ENCODE data around the gene SKA2. TPM values are rescaled to one million over a fixed set of nuclear protein-coding genes. Genes with fewer than 3 reads are reported as not detected.

SKA2 gene
- total and polyA plus RNA-seq, 2 experiments from 2014 or later = 50.5 to 140 TPM

DNA sequence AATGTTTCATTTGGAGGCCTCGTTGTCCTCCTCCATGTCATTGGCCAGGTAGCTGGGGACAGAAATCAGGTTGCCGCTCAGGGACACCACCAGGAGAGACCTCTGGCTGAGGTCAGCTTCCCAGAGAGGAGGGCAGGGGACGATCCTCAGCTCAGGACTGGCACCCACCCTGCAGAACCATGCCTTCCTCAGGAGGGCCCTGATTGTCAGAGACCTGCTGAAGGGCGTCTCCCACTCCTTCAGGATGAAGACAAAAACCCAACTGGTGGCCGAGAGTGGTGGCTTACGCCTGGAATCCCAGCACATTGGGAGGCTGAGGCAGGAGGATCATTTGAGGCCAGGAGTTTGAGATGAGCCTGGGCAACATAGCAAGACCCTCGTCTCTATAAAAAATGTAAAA, 20.1 kb upstream of the SKA2 start:
- no peaks in the 10 kb centered on the region for H3K27me3 ChIP-seq (ENCODE audit: insufficient read depth)
- no peak overlapping the region for H3K4me3 Mint-ChIP-seq
- peaks cover 5% of the 10 kb centered on the region; the same call in 2 of the 3 replicates for H3K9me3 Mint-ChIP-seq
- no peak overlapping the region for H3K4me3 ChIP-seq
- peaks cover 49% of the 10 kb centered on the region for H3K36me3 Mint-ChIP-seq (ENCODE audit: low read depth)
- no peak overlapping the region for H3K27ac Mint-ChIP-seq
- TF ChIP-seq, protein P1, sequence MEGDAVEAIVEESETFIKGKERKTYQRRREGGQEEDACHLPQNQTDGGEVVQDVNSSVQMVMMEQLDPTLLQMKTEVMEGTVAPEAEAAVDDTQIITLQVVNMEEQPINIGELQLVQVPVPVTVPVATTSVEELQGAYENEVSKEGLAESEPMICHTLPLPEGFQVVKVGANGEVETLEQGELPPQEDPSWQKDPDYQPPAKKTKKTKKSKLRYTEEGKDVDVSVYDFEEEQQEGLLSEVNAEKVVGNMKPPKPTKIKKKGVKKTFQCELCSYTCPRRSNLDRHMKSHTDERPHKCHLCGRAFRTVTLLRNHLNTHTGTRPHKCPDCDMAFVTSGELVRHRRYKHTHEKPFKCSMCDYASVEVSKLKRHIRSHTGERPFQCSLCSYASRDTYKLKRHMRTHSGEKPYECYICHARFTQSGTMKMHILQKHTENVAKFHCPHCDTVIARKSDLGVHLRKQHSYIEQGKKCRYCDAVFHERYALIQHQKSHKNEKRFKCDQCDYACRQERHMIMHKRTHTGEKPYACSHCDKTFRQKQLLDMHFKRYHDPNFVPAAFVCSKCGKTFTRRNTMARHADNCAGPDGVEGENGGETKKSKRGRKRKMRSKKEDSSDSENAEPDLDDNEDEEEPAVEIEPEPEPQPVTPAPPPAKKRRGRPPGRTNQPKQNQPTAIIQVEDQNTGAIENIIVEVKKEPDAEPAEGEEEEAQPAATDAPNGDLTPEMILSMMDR (conservative IDR thresholded peaks at IDR 0.05; ENCODE audit: low read depth in 2 of 2) = no peak
- TF ChIP-seq, protein P2, sequence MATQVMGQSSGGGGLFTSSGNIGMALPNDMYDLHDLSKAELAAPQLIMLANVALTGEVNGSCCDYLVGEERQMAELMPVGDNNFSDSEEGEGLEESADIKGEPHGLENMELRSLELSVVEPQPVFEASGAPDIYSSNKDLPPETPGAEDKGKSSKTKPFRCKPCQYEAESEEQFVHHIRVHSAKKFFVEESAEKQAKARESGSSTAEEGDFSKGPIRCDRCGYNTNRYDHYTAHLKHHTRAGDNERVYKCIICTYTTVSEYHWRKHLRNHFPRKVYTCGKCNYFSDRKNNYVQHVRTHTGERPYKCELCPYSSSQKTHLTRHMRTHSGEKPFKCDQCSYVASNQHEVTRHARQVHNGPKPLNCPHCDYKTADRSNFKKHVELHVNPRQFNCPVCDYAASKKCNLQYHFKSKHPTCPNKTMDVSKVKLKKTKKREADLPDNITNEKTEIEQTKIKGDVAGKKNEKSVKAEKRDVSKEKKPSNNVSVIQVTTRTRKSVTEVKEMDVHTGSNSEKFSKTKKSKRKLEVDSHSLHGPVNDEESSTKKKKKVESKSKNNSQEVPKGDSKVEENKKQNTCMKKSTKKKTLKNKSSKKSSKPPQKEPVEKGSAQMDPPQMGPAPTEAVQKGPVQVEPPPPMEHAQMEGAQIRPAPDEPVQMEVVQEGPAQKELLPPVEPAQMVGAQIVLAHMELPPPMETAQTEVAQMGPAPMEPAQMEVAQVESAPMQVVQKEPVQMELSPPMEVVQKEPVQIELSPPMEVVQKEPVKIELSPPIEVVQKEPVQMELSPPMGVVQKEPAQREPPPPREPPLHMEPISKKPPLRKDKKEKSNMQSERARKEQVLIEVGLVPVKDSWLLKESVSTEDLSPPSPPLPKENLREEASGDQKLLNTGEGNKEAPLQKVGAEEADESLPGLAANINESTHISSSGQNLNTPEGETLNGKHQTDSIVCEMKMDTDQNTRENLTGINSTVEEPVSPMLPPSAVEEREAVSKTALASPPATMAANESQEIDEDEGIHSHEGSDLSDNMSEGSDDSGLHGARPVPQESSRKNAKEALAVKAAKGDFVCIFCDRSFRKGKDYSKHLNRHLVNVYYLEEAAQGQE (IDR thresholded peaks at IDR 0.05; ENCODE audit: unreplicated experiment) = no peak
- TF ChIP-seq EZH2 (IDR thresholded peaks at IDR 0.05; ENCODE audit: low read depth, unreplicated experiment) (no peak), ZNF331 (CRISPR knock-in tag; IDR thresholded peaks at IDR 0.05; ENCODE audit: low read depth) (no peak), CREB1 (CRISPR knock-in tag; IDR thresholded peaks at IDR 0.05; ENCODE audit: low read depth) (no peak), EZH2phosphoT487 (IDR thresholded peaks at IDR 0.05; ENCODE audit: unreplicated experiment) (no peak), POLR2AphosphoS5 (IDR thresholded peaks at IDR 0.05; ENCODE audit: low read depth) (no peak), NANOG (IDR thresholded peaks at IDR 0.05; ENCODE audit: borderline replicate concordance) (no peak)
- ATAC-seq (no peak), DNase-seq (ENCODE audit: low spot score) (no peak)
- no peaks in the 10 kb centered on the region; the same call in 1 of the 2 replicates for H4K20me1 ChIP-seq (replicated peaks; ENCODE audit: insufficient read depth)
- H3K36me3 ChIP-seq (ENCODE audit: insufficient read depth) = peaks cover 17% of the 10 kb centered on the region; the same call in 1 of the 2 replicates
- peaks cover 4% of the 10 kb centered on the region for H3K27me3 Mint-ChIP-seq (ENCODE audit: insufficient read depth, low read depth, poor library complexity)
- no peak overlapping the region for H2AFZ ChIP-seq
- H3K4me1 Mint-ChIP-seq = no peaks in the 10 kb centered on the region; the same call in 2 of the 3 replicates
- no peaks in the 10 kb centered on the region for H3F3A ChIP-seq (replicated peaks; ENCODE audit: low read depth)
- no peak overlapping the region for H3K4me2 ChIP-seq
- no peak overlapping the region for H3K27ac ChIP-seq (ENCODE audit: low read depth)
- H3K4me1 ChIP-seq (ENCODE audit: insufficient read depth) = no peaks in the 10 kb centered on the region
- no peaks in the 10 kb centered on the region for H3K9me2 ChIP-seq (ENCODE audit: insufficient read depth)
- peaks cover 2% of the 10 kb centered on the region; the same call in 1 of the 2 replicates for H3K79me2 ChIP-seq (replicated peaks; ENCODE audit: insufficient read depth)

DNA sequence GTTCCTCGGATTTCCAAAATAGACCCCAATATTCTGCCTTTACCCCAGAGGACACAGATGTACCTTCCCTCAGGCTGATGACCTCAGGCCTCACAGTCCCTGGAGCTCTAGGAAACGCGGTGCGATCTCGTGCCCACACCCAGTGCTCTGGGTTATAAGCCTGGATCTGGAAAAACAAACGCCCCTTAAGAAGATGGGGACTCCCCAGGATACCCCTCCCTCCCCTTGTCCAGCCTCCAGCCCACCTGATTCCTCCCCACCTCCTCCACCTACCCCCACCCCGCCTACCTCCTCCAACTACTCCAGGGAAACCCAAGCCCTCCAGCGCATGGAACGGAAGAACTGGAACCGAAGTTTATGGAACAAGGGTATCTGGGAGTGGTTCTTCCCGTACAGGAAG, 19.7 kb upstream of the SKA2 start:
- peaks cover 53% of the 10 kb centered on the region for H3K36me3 Mint-ChIP-seq (ENCODE audit: low read depth)
- H3K27me3 ChIP-seq (ENCODE audit: insufficient read depth) = no peaks in the 10 kb centered on the region
- H3K9me3 Mint-ChIP-seq = peaks cover 5% of the 10 kb centered on the region; the same call in 2 of the 3 replicates
- no peak overlapping the region for H3K4me2 ChIP-seq
- no peaks in the 10 kb centered on the region for H3F3A ChIP-seq (replicated peaks; ENCODE audit: low read depth)
- H3K27me3 Mint-ChIP-seq (ENCODE audit: insufficient read depth, low read depth, poor library complexity) = peaks cover 4% of the 10 kb centered on the region
- no peak overlapping the region for H3K4me3 Mint-ChIP-seq
- no peak overlapping the region for H3K4me3 ChIP-seq
- no peaks in the 10 kb centered on the region for H3K9me2 ChIP-seq (ENCODE audit: insufficient read depth)
- peaks cover 5% of the 10 kb centered on the region for H3K79me2 ChIP-seq (replicated peaks; ENCODE audit: insufficient read depth)
- peaks cover 19% of the 10 kb centered on the region; the same call in 1 of the 2 replicates for H3K36me3 ChIP-seq (ENCODE audit: insufficient read depth)
- H4K20me1 ChIP-seq (replicated peaks; ENCODE audit: insufficient read depth) = no peaks in the 10 kb centered on the region; the same call in 1 of the 2 replicates
- ATAC-seq (no peak), DNase-seq (ENCODE audit: low spot score) (no peak)
- no peak overlapping the region for H3K27ac Mint-ChIP-seq
- no peak overlapping the region for H2AFZ ChIP-seq
- no peaks in the 10 kb centered on the region; the same call in 2 of the 3 replicates for H3K4me1 Mint-ChIP-seq
- H3K4me1 ChIP-seq (ENCODE audit: insufficient read depth) = no peaks in the 10 kb centered on the region
- H3K27ac ChIP-seq (ENCODE audit: low read depth) = no peak overlapping the region
- no peak for TF ChIP-seq EZH2 (IDR thresholded peaks at IDR 0.05; ENCODE audit: low read depth, unreplicated experiment)
- no peak for TF ChIP-seq NANOG (IDR thresholded peaks at IDR 0.05; ENCODE audit: borderline replicate concordance)
- TF ChIP-seq ZNF114 (CRISPR knock-in tag; IDR thresholded peaks at IDR 0.05) = no peak
- TF ChIP-seq, protein P3, sequence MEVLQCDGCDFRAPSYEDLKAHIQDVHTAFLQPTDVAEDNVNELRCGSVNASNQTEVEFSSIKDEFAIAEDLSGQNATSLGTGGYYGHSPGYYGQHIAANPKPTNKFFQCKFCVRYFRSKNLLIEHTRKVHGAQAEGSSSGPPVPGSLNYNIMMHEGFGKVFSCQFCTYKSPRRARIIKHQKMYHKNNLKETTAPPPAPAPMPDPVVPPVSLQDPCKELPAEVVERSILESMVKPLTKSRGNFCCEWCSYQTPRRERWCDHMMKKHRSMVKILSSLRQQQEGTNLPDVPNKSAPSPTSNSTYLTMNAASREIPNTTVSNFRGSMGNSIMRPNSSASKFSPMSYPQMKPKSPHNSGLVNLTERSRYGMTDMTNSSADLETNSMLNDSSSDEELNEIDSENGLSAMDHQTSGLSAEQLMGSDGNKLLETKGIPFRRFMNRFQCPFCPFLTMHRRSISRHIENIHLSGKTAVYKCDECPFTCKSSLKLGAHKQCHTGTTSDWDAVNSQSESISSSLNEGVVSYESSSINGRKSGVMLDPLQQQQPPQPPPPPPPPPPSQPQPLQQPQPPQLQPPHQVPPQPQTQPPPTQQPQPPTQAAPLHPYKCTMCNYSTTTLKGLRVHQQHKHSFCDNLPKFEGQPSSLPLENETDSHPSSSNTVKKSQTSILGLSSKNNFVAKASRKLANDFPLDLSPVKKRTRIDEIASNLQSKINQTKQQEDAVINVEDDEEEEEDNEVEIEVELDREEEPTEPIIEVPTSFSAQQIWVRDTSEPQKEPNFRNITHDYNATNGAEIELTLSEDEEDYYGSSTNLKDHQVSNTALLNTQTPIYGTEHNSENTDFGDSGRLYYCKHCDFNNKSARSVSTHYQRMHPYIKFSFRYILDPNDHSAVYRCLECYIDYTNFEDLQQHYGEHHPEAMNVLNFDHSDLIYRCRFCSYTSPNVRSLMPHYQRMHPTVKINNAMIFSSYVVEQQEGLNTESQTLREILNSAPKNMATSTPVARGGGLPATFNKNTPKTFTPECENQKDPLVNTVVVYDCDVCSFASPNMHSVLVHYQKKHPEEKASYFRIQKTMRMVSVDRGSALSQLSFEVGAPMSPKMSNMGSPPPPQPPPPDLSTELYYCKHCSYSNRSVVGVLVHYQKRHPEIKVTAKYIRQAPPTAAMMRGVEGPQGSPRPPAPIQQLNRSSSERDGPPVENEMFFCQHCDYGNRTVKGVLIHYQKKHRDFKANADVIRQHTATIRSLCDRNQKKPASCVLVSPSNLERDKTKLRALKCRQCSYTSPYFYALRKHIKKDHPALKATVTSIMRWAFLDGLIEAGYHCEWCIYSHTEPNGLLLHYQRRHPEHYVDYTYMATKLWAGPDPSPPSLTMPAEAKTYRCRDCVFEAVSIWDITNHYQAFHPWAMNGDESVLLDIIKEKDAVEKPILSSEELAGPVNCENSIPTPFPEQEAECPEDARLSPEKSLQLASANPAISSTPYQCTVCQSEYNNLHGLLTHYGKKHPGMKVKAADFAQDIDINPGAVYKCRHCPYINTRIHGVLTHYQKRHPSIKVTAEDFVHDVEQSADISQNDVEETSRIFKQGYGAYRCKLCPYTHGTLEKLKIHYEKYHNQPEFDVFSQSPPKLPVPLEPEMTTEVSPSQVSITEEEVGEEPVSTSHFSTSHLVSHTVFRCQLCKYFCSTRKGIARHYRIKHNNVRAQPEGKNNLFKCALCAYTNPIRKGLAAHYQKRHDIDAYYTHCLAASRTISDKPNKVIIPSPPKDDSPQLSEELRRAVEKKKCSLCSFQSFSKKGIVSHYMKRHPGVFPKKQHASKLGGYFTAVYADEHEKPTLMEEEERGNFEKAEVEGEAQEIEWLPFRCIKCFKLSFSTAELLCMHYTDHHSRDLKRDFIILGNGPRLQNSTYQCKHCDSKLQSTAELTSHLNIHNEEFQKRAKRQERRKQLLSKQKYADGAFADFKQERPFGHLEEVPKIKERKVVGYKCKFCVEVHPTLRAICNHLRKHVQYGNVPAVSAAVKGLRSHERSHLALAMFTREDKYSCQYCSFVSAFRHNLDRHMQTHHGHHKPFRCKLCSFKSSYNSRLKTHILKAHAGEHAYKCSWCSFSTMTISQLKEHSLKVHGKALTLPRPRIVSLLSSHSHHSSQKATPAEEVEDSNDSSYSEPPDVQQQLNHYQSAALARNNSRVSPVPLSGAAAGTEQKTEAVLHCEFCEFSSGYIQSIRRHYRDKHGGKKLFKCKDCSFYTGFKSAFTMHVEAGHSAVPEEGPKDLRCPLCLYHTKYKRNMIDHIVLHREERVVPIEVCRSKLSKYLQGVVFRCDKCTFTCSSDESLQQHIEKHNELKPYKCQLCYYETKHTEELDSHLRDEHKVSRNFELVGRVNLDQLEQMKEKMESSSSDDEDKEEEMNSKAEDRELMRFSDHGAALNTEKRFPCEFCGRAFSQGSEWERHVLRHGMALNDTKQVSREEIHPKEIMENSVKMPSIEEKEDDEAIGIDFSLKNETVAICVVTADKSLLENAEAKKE (CRISPR knock-in tag; IDR thresholded peaks at IDR 0.05) = no peak

Measured in GM23338 (cell line).